Measurements from ENCODE around the gene SLC22A5.
A peak's percentile ranks its signal among the peaks of the same experiment; 100 is the strongest.

SLC22A5 gene

DNA sequence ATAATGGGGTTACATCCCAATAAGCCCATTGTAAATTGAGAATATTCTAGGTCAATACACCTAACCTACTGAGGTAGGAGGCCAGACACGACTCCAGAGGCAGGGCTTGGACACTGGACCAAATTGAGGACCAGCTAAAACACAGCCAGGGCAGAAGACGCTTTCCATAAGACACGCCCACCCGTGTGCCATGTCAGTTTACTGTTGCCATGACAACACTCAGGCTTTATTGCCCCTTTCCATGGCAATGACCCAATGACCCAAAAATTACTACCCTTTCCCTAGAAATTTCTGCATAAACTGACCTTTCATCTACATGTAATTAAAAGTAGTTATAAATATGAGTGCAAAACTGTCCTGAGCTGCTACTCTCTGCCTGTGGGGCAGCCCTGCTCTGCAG lies 43.8 kb upstream of the SLC22A5 start:
- no peaks in the 10 kb centered on the region for H3K36me3 ChIP-seq (replicated peaks)
- no peak overlapping the region for H3K27ac ChIP-seq
- DNase-seq = no peak
- TF ChIP-seq, protein P1, sequence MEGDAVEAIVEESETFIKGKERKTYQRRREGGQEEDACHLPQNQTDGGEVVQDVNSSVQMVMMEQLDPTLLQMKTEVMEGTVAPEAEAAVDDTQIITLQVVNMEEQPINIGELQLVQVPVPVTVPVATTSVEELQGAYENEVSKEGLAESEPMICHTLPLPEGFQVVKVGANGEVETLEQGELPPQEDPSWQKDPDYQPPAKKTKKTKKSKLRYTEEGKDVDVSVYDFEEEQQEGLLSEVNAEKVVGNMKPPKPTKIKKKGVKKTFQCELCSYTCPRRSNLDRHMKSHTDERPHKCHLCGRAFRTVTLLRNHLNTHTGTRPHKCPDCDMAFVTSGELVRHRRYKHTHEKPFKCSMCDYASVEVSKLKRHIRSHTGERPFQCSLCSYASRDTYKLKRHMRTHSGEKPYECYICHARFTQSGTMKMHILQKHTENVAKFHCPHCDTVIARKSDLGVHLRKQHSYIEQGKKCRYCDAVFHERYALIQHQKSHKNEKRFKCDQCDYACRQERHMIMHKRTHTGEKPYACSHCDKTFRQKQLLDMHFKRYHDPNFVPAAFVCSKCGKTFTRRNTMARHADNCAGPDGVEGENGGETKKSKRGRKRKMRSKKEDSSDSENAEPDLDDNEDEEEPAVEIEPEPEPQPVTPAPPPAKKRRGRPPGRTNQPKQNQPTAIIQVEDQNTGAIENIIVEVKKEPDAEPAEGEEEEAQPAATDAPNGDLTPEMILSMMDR (IDR thresholded peaks at IDR 0.05; ENCODE audit: low read depth, low read length, missing control alignments) = no peak
- no peaks in the 10 kb centered on the region for H3K27me3 ChIP-seq (replicated peaks)
- in situ Hi-C loops (cut with HindIII; ENCODE audit: low pct_ligation_motif_present, low sequenced_read_pairs) = no loop called here
- no peak overlapping the region for H3K4me3 ChIP-seq (ENCODE audit: low read depth, low read length)

DNA sequence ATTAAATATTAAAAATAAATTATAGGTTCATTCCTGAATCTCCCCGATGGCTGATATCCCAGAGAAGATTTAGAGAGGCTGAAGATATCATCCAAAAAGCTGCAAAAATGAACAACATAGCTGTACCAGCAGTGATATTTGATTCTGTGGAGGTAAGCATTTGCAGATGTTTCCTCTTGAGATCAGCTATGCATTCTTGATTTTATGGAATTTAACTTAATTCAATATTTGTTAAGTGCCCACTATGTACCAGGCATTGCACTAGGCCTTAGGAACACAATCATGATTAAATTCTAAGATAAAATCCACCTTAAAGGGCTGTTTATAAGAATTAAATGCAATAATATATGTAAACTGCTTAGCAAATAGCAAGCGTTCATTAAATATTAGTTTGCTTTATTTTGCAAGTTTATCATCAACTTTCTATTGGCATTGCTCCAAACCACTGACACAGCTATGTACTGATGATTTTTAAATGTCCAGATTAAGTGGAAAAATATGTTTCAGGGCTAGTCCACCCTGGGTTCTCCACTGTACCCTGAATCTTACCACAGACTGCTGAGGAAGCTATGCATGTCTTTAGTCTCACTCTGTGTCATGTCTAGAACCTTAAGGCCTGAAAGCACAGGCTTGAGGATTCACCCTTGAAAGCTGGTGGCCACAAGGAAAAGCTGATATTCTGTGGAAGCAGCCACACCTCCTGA lies 42.1 kb upstream of the SLC22A5 start:
- TF ChIP-seq, protein P1 (IDR thresholded peaks at IDR 0.05; ENCODE audit: low read depth, low read length, missing control alignments) = no peak
- in situ Hi-C loops (cut with HindIII; ENCODE audit: low pct_ligation_motif_present, low sequenced_read_pairs) = no loop called here
- no peaks in the 10 kb centered on the region for H3K27me3 ChIP-seq (replicated peaks)
- H3K27ac ChIP-seq = no peak overlapping the region
- no peaks in the 10 kb centered on the region for H3K36me3 ChIP-seq (replicated peaks)
- DNase-seq = peak; percentile 3
- H3K4me3 ChIP-seq (ENCODE audit: low read depth, low read length) = no peak overlapping the region

DNA sequence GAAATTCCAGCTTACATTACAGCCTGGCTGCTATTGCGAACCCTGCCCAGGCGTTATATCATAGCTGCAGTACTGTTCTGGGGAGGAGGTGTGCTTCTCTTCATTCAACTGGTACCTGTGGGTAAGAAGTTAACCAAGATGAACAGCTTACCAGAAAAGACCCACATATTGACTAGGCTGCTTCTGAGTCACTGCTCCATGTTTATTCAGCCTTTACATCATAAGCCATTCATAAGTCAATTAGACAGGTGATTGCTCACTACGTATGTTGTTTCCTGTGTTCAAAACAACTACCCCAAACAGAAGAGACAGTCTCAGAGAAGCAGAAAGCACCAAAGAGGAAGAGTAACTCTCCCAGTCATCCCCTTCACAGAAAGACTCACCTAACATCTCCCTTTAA lies 34.7 kb upstream of the SLC22A5 start:
- no peak for DNase-seq
- Histone ChIP-seq H3K27ac (no peak overlapping the region), H3K4me3 (ENCODE audit: low read depth, low read length) (no peak overlapping the region), H3K36me3 (replicated peaks) (no peaks in the 10 kb centered on the region), H3K27me3 (replicated peaks) (no peaks in the 10 kb centered on the region)
- TF ChIP-seq, protein P1 (IDR thresholded peaks at IDR 0.05; ENCODE audit: low read depth, low read length, missing control alignments) = no peak
- in situ Hi-C loops (cut with HindIII; ENCODE audit: low pct_ligation_motif_present, low sequenced_read_pairs) = no loop called here

DNA sequence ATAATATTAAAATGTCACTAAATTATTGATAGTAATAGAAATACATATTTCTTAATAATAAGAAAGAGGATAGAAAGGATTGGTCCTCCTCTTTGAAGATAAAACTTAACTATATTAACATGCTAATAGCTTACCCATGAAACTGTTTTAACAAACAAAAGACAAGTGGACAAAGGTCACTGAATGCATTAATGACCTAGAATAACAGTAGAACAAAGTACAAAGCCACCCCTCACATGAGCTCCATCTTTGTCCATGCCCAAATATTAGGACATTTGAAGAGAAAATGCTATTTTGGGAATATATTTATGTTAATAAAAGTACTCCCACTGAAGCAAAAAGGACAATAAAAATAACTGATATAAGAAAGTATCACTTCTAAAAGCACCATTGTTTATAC lies 34.1 kb upstream of the SLC22A5 start:
- TF ChIP-seq, protein P1 (IDR thresholded peaks at IDR 0.05; ENCODE audit: low read depth, low read length, missing control alignments) = no peak
- in situ Hi-C loops (cut with HindIII; ENCODE audit: low pct_ligation_motif_present, low sequenced_read_pairs) = no loop called here
- Histone ChIP-seq H3K27ac (no peak overlapping the region), H3K36me3 (replicated peaks) (no peaks in the 10 kb centered on the region), H3K4me3 (ENCODE audit: low read depth, low read length) (no peak overlapping the region), H3K27me3 (replicated peaks) (no peaks in the 10 kb centered on the region)
- no peak for DNase-seq

DNA sequence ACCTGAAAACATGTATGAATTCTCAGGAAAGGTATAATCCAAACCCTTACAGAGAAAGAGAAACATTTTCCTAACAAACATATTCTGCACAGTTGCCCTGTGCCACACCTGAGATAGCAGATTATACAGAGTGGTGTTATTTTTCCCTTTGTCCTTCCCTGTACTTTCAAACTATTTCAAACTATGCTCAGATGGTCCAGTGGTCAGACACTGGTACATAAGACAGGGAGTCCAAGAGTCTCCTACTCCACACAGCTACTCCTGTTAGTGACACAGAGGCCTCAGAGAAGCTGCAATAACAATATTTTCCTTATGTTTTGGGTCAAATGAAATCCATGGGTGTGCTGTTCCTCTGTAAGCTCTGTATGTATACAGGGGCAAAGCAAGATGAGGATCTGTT lies 30.0 kb upstream of the SLC22A5 start:
- no peaks in the 10 kb centered on the region for H3K36me3 ChIP-seq (replicated peaks)
- no peak overlapping the region for H3K27ac ChIP-seq
- H3K4me3 ChIP-seq (ENCODE audit: low read depth, low read length) = no peak overlapping the region
- in situ Hi-C loops (cut with HindIII; ENCODE audit: low pct_ligation_motif_present, low sequenced_read_pairs) = no loop called here
- no peaks in the 10 kb centered on the region for H3K27me3 ChIP-seq (replicated peaks)
- TF ChIP-seq, protein P1 (IDR thresholded peaks at IDR 0.05; ENCODE audit: low read depth, low read length, missing control alignments) = no peak
- no peak for DNase-seq

Data from brain microvascular endothelial cell (primary cell).